OCI-LY7 (cell line): ENCODE measurements around the gene SLC7A11. TPM values are rescaled to one million over a fixed set of nuclear protein-coding genes. Genes with fewer than 3 reads are reported as not detected.

Source experiments
- BruUV-seq: library from RNA; stranded (reverse); fragments of 400-500 nt; replicated peaks from 2 replicates; lab custom pipeline; 2021; lab: Mats Ljungman, UMichigan
- CTCF ChIA-PET: fragments of 300-600 bp; sonication (Branson Sonifier 250); formaldehyde crosslinking; loops from one replicate; lab custom pipeline; 2022; ENCODE audit warnings: antibody characterized with exemption; ENCODE audit not compliant: unreplicated experiment; lab: Charles Lee
- POLR2A ChIA-PET: fragments of 300-600 bp; sonication (Branson Sonifier 250); formaldehyde crosslinking; loops from one replicate; lab custom pipeline; 2022; ENCODE audit warnings: antibody characterized with exemption; lab: Charles Lee
- DNase-seq: peaks from one replicate; pipeline ENCODE4 v3.0.0-alpha.2; 2015; ENCODE audit warnings: low spot score
- H2AFZ ChIP-seq: fragments of 200-600 bp; sonication (generic), shearing (Covaris generic); 2 replicates; pipeline ENCODE4 v1.6.1; 2014; ENCODE audit warnings: mild to moderate bottlenecking, antibody characterized with exemption, low read length, moderate library complexity
- H3K27ac ChIP-seq: fragments of 200-600 bp; sonication (generic); 2 replicates; pipeline ENCODE4 v1.5.1; 2014; ENCODE audit warnings: mixed run types, low read depth, mild to moderate bottlenecking, moderate library complexity, low read length, inconsistent platforms; ENCODE audit not compliant: poor library complexity, severe bottlenecking
- H3K36me3 ChIP-seq: fragments of 200-600 bp; sonication (generic); 2 replicates; pipeline ENCODE4 v1.6.1; 2014; ENCODE audit warnings: mild to moderate bottlenecking, antibody characterized with exemption, low read length, moderate library complexity, mixed read lengths; ENCODE audit not compliant: insufficient read depth
- H3K4me1 ChIP-seq: fragments of 200-600 bp; sonication (generic); 2 replicates; pipeline ENCODE4 v1.5.1; 2014; ENCODE audit warnings: mild to moderate bottlenecking, low read length; ENCODE audit not compliant: insufficient read depth, poor library complexity, severe bottlenecking
- H3K4me2 ChIP-seq: fragments of 200-600 bp; sonication (generic); 2 replicates; pipeline ENCODE4 v1.6.1; 2014; ENCODE audit warnings: mild to moderate bottlenecking, low read length
- H3K4me3 ChIP-seq: fragments of 200-600 bp; sonication (generic); 2 replicates; pipeline ENCODE4 v1.5.1; 2014; ENCODE audit warnings: mild to moderate bottlenecking, low read depth, low read length; ENCODE audit not compliant: poor library complexity, severe bottlenecking
- H3K79me2 ChIP-seq: fragments of 200-600 bp; sonication (generic); 2 replicates; pipeline ENCODE4 v1.6.1; 2016; ENCODE audit warnings: low read depth, mild to moderate bottlenecking, low read length, moderate library complexity, mixed read lengths; ENCODE audit not compliant: insufficient read depth
- H3K9me2 ChIP-seq: fragments of 200-600 bp; sonication (generic); 2 replicates; pipeline ENCODE4 v1.6.1; 2016; ENCODE audit warnings: mild to moderate bottlenecking, low read length, mixed read lengths; ENCODE audit not compliant: insufficient read depth
- H3K9me3 ChIP-seq: fragments of 200-600 bp; sonication (generic); 2 replicates; pipeline ENCODE4 v1.6.1; 2014; ENCODE audit warnings: mild to moderate bottlenecking, mixed run types, low read length, mixed read lengths
- H4K20me1 ChIP-seq: fragments of 200-600 bp; sonication (generic); 2 replicates; pipeline ENCODE4 v1.6.1; 2014; ENCODE audit warnings: mild to moderate bottlenecking, antibody characterized with exemption, low read length, moderate library complexity, mixed read lengths; ENCODE audit not compliant: insufficient read depth
- EZH2phosphoT487 ChIP-seq: fragments of 200-600 bp; sonication (generic); IDR thresholded peaks from 2 replicates; pipeline ENCODE4 v1.6.1; 2018; ENCODE audit warnings: low read depth, borderline replicate concordance, mild to moderate bottlenecking, mixed run types, antibody characterized with exemption, low read length, moderate library complexity, mixed read lengths
- intact Hi-C: fragments of 100-400 bp; cut with micrococcal nuclease; formaldehyde crosslinking; loops from one replicate; pipeline ENCODE4 v1.10.0; 2022; ENCODE audit not compliant: unreplicated experiment
- total RNA-seq, 2 experiments: library from RNA; depleted of rRNA in 1 of 2; stranded (reverse); fragments of >200 nt in 1 of 2; shearing (Covaris generic) in 1 of 2; gene quantifications; 2 replicates each; pipeline ENCODE4 v1.2.3, GENCODE V29; 2014 to 2022
- TF ChIP-seq, protein P1 (sequence below): fragments of 200-600 bp; sonication (generic); conservative IDR thresholded peaks from 2 replicates; pipeline ENCODE4 v1.5.1; 2014; ENCODE audit warnings: mild to moderate bottlenecking, antibody characterized with exemption, low read length, moderate library complexity, mixed read lengths

The SLC7A11 gene
- total RNA-seq, 2 experiments from 2014 or later, result 5.7 to 16.7 TPM

DNA sequence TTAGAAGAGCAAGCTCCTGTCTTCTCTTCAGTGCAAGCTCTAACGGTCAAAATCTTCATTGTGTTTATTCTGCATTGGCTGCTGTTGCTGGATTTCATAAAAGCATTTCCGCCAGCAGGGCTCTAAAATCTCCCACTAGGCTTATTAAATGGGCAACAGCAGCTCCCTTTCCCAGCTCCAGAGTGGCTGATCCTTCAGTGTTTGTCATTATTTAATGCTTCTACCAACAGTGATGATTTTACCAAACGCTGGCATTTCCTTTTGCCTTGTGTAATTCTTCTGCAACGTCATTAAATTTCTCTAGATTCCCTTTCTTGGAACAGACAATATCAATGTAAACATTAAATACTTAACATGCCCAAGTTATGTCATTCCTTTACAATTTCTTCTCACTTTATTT is 20.1 kb downstream of the SLC7A11 start:
- Histone ChIP-seq H3K4me1 (peaks cover 34% of the 10 kb centered on the region), H3K4me2 (no peak overlapping the region), H3K9me3 (no peaks in the 10 kb centered on the region), H3K27ac (no peak overlapping the region), H3K4me3 (no peak overlapping the region), H3K36me3 (peaks cover 52% of the 10 kb centered on the region), H3K79me2 (no peaks in the 10 kb centered on the region; the same call in 1 of the 2 replicates), H3K9me2 (no peaks in the 10 kb centered on the region), H4K20me1 (no peaks in the 10 kb centered on the region), H2AFZ (no peak overlapping the region)
- POLR2A ChIA-PET, result interaction anchor here (1.6 to 2.6 kb wide), 3 partner anchors 10 to 30 kb away, joined by 4 to 8 read pairs (median 4); no protein-coding TSS in a partner anchor
- BruUV-seq, result no TSS peak
- intact Hi-C loops, result loop anchor here (2.0 kb wide), 2 partner anchors 21 to 31 kb away; partner anchors contain the start of gene SLC7A11
- CTCF ChIA-PET, result no interaction called here
- no peak for DNase-seq
- no peak for TF ChIP-seq EZH2phosphoT487
- TF ChIP-seq, protein P1, sequence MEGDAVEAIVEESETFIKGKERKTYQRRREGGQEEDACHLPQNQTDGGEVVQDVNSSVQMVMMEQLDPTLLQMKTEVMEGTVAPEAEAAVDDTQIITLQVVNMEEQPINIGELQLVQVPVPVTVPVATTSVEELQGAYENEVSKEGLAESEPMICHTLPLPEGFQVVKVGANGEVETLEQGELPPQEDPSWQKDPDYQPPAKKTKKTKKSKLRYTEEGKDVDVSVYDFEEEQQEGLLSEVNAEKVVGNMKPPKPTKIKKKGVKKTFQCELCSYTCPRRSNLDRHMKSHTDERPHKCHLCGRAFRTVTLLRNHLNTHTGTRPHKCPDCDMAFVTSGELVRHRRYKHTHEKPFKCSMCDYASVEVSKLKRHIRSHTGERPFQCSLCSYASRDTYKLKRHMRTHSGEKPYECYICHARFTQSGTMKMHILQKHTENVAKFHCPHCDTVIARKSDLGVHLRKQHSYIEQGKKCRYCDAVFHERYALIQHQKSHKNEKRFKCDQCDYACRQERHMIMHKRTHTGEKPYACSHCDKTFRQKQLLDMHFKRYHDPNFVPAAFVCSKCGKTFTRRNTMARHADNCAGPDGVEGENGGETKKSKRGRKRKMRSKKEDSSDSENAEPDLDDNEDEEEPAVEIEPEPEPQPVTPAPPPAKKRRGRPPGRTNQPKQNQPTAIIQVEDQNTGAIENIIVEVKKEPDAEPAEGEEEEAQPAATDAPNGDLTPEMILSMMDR, result no peak

DNA sequence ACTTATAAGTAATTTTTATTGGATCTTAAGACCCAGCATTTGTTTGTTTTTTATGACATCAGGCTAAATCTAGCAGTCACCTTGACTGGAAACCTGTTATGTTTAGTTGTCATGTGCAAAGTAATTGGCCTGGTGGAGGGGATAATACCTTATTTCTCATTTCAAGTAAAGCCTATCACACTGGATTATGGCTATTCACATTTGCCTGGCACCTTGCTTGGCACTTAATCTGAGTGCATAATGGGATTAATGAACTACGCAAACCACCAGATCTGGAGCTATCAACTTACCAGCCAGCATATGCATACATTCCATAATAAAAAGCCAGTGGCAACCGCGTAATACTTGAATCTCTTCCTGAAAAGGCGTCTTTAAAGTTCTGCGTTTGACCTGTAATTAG is 23.2 kb downstream of the SLC7A11 start:
- no TSS peak for BruUV-seq
- no peak overlapping the region for H3K27ac ChIP-seq
- POLR2A ChIA-PET, result interaction anchor here (2.5 kb wide), 1 partner anchor 19 kb away, joined by 11 read pairs; no protein-coding TSS in a partner anchor
- no peaks in the 10 kb centered on the region for H4K20me1 ChIP-seq
- no peak overlapping the region for H3K4me3 ChIP-seq
- CTCF ChIA-PET, result no interaction called here
- H3K4me2 ChIP-seq, result no peak overlapping the region
- no peaks in the 10 kb centered on the region for H3K9me3 ChIP-seq
- H3K4me1 ChIP-seq, result peaks cover 20% of the 10 kb centered on the region
- H2AFZ ChIP-seq, result no peak overlapping the region
- H3K9me2 ChIP-seq, result no peaks in the 10 kb centered on the region
- TF ChIP-seq, protein P1, result no peak
- no peak for TF ChIP-seq EZH2phosphoT487
- H3K36me3 ChIP-seq, result peaks cover 55% of the 10 kb centered on the region
- no peaks in the 10 kb centered on the region; the same call in 1 of the 2 replicates for H3K79me2 ChIP-seq
- intact Hi-C loops, result no loop called here
- DNase-seq, result no peak

DNA sequence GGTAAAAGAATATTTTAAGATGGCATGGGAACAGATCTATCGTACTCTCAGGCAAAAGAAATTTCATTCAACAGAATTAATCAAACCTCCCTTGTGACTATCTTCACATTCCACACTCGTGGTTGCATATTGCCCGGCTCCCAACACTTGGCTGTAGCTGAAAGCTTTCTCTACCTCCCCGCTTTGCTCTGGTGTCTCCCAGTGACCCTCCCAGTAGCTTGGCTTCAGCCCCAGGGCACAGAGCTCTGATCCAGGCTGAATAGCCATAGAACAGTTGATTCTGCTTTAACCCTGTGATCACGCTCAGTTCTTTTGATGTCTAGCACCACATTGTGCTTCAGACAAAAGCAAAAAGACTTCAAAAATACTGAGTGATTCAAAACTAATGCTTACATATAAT is 24.6 kb downstream of the SLC7A11 start:
- CTCF ChIA-PET, result no interaction called here
- no peaks in the 10 kb centered on the region; the same call in 1 of the 2 replicates for H3K79me2 ChIP-seq

More for the DNA sequence above, 24.6 kb downstream of the SLC7A11 start:
- intact Hi-C loops, result no loop called here
- H2AFZ ChIP-seq, result no peak overlapping the region
- H3K9me3 ChIP-seq, result no peaks in the 10 kb centered on the region
- DNase-seq, result no peak
- H3K4me1 ChIP-seq, result peaks cover 7% of the 10 kb centered on the region
- H3K4me3 ChIP-seq, result no peak overlapping the region
- H4K20me1 ChIP-seq, result no peaks in the 10 kb centered on the region
- H3K4me2 ChIP-seq, result no peak overlapping the region
- POLR2A ChIA-PET, result interaction anchor here (0.7 to 2.5 kb wide), 4 partner anchors 9 to 28 kb away, joined by 3 to 11 read pairs (median 4); no protein-coding TSS in a partner anchor
- no peaks in the 10 kb centered on the region for H3K9me2 ChIP-seq
- no TSS peak for BruUV-seq
- H3K36me3 ChIP-seq, result peaks cover 55% of the 10 kb centered on the region
- no peak overlapping the region for H3K27ac ChIP-seq
- TF ChIP-seq, protein P1, result no peak
- TF ChIP-seq EZH2phosphoT487, result no peak
